Measurements from ENCODE around the gene LPAR5. TPM values are rescaled to one million over a fixed set of nuclear protein-coding genes. Genes with fewer than 3 reads are reported as not detected.

Gene LPAR5
- total RNA-seq, 2 experiments from 2014 or later: 7.8 to 8.0 TPM

DNA sequence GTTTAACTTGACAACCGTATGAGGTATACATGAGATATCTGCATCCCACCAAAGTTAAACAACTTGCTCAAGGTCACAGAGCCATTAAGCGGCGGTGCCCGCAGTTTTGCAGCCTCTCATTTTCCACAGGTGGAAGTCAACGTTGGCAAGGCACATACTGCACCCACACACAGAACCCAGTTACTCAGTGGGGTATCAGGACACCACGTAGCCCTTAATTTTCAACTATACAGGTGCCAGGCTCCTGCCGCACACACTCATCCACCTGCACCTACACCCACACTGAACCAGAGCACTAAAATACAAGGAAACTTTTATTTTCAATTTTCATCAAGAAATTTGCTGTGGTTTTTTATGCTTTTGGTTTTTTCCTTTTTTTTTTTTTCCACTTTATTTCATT lies 66.0 kb downstream of the LPAR5 start:
- H3K27me3 Mint-ChIP-seq: no peaks in the 10 kb centered on the region
- H3K4me3 Mint-ChIP-seq: peak overlapping the region; percentile 100
- ChIA-PET CTCF (interaction anchor here (0.7 to 2.2 kb wide), 9 partner anchors 12 to 255 kb away, joined by 3 to 14 read pairs (median 5); no protein-coding TSS in a partner anchor), POLR2A (interaction anchor here (1.3 to 1.8 kb wide), 4 partner anchors 15 to 60 kb away, joined by 3 to 6 read pairs (median 5); no protein-coding TSS in a partner anchor)
- peak overlapping the region; percentile 49 for H3K27ac Mint-ChIP-seq
- DNase-seq: no peak
- H3K4me1 Mint-ChIP-seq: peaks cover 50% of the 10 kb centered on the region
- no peaks in the 10 kb centered on the region for H3K9me3 Mint-ChIP-seq
- H3K36me3 Mint-ChIP-seq (ENCODE audit: low read depth): peaks cover 70% of the 10 kb centered on the region

- H3K36me3 Mint-ChIP-seq (ENCODE audit: low read depth): peaks cover 71% of the 10 kb centered on the region
- H3K27me3 Mint-ChIP-seq: no peaks in the 10 kb centered on the region
- no peaks in the 10 kb centered on the region for H3K9me3 Mint-ChIP-seq
- DNase-seq: no peak
- H3K4me3 Mint-ChIP-seq: peak overlapping the region; percentile 100
- ChIA-PET CTCF (interaction anchor here (0.9 to 1.2 kb wide), 2 partner anchors 115 to 145 kb away, joined by 3 to 4 read pairs; no protein-coding TSS in a partner anchor), POLR2A (interaction anchor here (1.8 to 2.3 kb wide), 2 partner anchors 120 to 303 kb away, joined by 5 to 14 read pairs; partner anchors contain the start of gene ZNF384)
- peaks cover 49% of the 10 kb centered on the region for H3K4me1 Mint-ChIP-seq
- peak overlapping the region; percentile 49 for H3K27ac Mint-ChIP-seq
Measured at GRCh38 chr12:6569312-6569711, 66.4 kb downstream of the LPAR5 start.

Other genes with a start within 250 kb of the LPAR5 start
- 10 to 100 TPM; 39.9 to 43.4 TPM for gene CD27, start 191.0 kb downstream of the LPAR5 start, total RNA-seq
- gene TAPBPL, start 183.9 kb downstream of the LPAR5 start, total RNA-seq: 10 to 100 TPM; 45.0 to 49.0 TPM
- 10 to 100 TPM; 45.1 to 50.9 TPM for gene VAMP1, start 165.3 kb downstream of the LPAR5 start, total RNA-seq
- gene MRPL51, start 142.7 kb downstream of the LPAR5 start, total RNA-seq: 100 to 1,000 TPM; 204 to 208 TPM
- gene NCAPD2, start 141.9 kb downstream of the LPAR5 start, total RNA-seq: 100 to 1,000 TPM; 153 to 156 TPM
- gene GAPDH, start 101.4 kb downstream of the LPAR5 start, total RNA-seq: 1,000 to 10,000 TPM; 5,691 to 5,753 TPM
- 10 to 100 TPM; 23.1 to 23.6 TPM for gene IFFO1, start 79.9 kb downstream of the LPAR5 start, total RNA-seq
- gene NOP2, start 67.7 kb downstream of the LPAR5 start, total RNA-seq: 10 to 100 TPM; 46.5 to 50.9 TPM
- gene CHD4, start 28.6 kb downstream of the LPAR5 start, total RNA-seq: 100 to 1,000 TPM; 223 to 234 TPM
- gene ACRBP, start 11.5 kb upstream of the LPAR5 start, total RNA-seq: 1 to 10 TPM; 1.8 TPM
- gene ING4, start 27.2 kb upstream of the LPAR5 start, total RNA-seq: 10 to 100 TPM; 32.2 to 33.8 TPM
- 10 to 100 TPM; 69.5 to 78.1 TPM for gene ZNF384, start 53.4 kb upstream of the LPAR5 start, total RNA-seq
- gene PIANP, start 64.9 kb upstream of the LPAR5 start, total RNA-seq: not detected
- gene COPS7A, start 88.1 kb upstream of the LPAR5 start, total RNA-seq: 10 to 100 TPM; 28.4 to 29.0 TPM
- 100 to 1,000 TPM; 101 to 108 TPM for gene MLF2, start 117.2 kb upstream of the LPAR5 start, total RNA-seq
- gene PTMS, start 130.4 kb upstream of the LPAR5 start, total RNA-seq: 10 to 100 TPM; 47.0 to 49.6 TPM
- 10 to 100 TPM; 91.9 TPM for gene LAG3, start 136.6 kb upstream of the LPAR5 start, total RNA-seq
- 100 to 1,000 TPM; 324 to 327 TPM for gene CD4, start 153.6 kb upstream of the LPAR5 start, total RNA-seq
- gene GPR162, start 185.9 kb upstream of the LPAR5 start, total RNA-seq: not detected
- gene P3H3, start 192.4 kb upstream of the LPAR5 start, total RNA-seq: under 1 TPM; 0.18 to 0.68 TPM
- gene GNB3, start 205.0 kb upstream of the LPAR5 start, total RNA-seq: not detected
- gene CDCA3, start 215.3 kb upstream of the LPAR5 start, total RNA-seq: 100 to 1,000 TPM in 1 of 2 experiments, 10 to 100 TPM in 1; 96.5 to 101 TPM
- gene USP5, start 216.2 kb upstream of the LPAR5 start, total RNA-seq: 100 to 1,000 TPM in 1 of 2 experiments, 10 to 100 TPM in 1; 91.4 to 109 TPM
- gene TPI1, start 231.6 kb upstream of the LPAR5 start, total RNA-seq: 1,000 to 10,000 TPM; 1,228 to 1,253 TPM
- 10 to 100 TPM; 11.1 to 11.2 TPM for gene SPSB2, start 237.3 kb upstream of the LPAR5 start, total RNA-seq